Activated CD8-positive, alpha-beta T cell treated with anti-CD3 and anti-CD28 coated beads for 36 hours (primary cell): ENCODE results near the gene RSBN1L. TPM values are rescaled to one million over a fixed set of nuclear protein-coding genes. Genes with fewer than 3 reads are reported as not detected.
A peak's percentile ranks its signal among the peaks of the same experiment; 100 is the strongest.
"Not testable (repeated sequence)": the region's sequence is repeated elsewhere in the genome, so short reads cannot be mapped to it uniquely, and the experiment has no call there.

ENCODE experiments used
- ATAC-seq: fragments of 200-7000 bp; cut with Tn5 transposase; one replicate; pipeline ENCODE4 v1.10.0; 2021; ENCODE audit warnings: mild to moderate bottlenecking, moderate library complexity
- CTCF ChIA-PET: fragments of 350-600 bp; sonication (Branson Sonifier 250); formaldehyde crosslinking; loops from one replicate; lab custom pipeline; 2021; ENCODE audit warnings: antibody characterized with exemption; lab: Charles Lee
- POLR2A ChIA-PET: fragments of 350-600 bp; sonication (Branson Sonifier 250); formaldehyde crosslinking; loops from one replicate; lab custom pipeline; 2021; ENCODE audit warnings: antibody characterized with exemption; lab: Charles Lee
- DNase-seq: peaks from one replicate; pipeline ENCODE4 v3.0.0-alpha.2; 2020
- H3K27ac Mint-ChIP-seq: one replicate; pipeline ENCODE4 v1.8.0; 2021; ENCODE audit warnings: mild to moderate bottlenecking, mixed read lengths
- H3K27me3 Mint-ChIP-seq: one replicate; pipeline ENCODE4 v1.8.0; 2021; ENCODE audit warnings: mixed read lengths
- H3K36me3 Mint-ChIP-seq: one replicate; pipeline ENCODE4 v1.8.0; 2021; ENCODE audit warnings: low read depth, mixed read lengths
- H3K4me1 Mint-ChIP-seq: one replicate; pipeline ENCODE4 v1.8.0; 2021; ENCODE audit warnings: low read depth, mixed read lengths
- H3K4me3 Mint-ChIP-seq: one replicate; pipeline ENCODE4 v1.8.0; 2021; ENCODE audit warnings: mild to moderate bottlenecking, moderate library complexity, mixed read lengths
- H3K9me3 Mint-ChIP-seq: one replicate; pipeline ENCODE4 v1.8.0; 2021; ENCODE audit warnings: mixed read lengths
- intact Hi-C: fragments of 100-400 bp; cut with micrococcal nuclease; formaldehyde crosslinking; loops from one replicate; pipeline ENCODE4 v1.10.0; 2022
- total RNA-seq, 2 experiments: library from RNA; stranded (reverse); gene quantifications; one replicate each; pipeline ENCODE4 v1.2.3, GENCODE V29; 2021
- TF ChIP-seq, protein P1 (sequence below): fragments of 200-600 bp; IDR thresholded peaks from one replicate; pipeline ENCODE4 v1.8.0; 2022; ENCODE audit warnings: antibody characterized with exemption, mild to moderate bottlenecking

The RSBN1L gene
- total RNA-seq, 2 experiments from 2014 or later, result 16.5 to 21.9 TPM

GRCh38 chr7:77710067-77710466 is 13.8 kb downstream of the RSBN1L start:
- Mint-ChIP-seq H3K27me3 (no peaks in the 10 kb centered on the region), H3K4me1 (peaks cover 42% of the 10 kb centered on the region), H3K4me3 (no peak overlapping the region), H3K27ac (peak overlapping the region; percentile 28), H3K36me3 (peaks cover 32% of the 10 kb centered on the region), H3K9me3 (no peaks in the 10 kb centered on the region)
- ATAC-seq (no peak), DNase-seq (no peak)
- TF ChIP-seq, protein P1, sequence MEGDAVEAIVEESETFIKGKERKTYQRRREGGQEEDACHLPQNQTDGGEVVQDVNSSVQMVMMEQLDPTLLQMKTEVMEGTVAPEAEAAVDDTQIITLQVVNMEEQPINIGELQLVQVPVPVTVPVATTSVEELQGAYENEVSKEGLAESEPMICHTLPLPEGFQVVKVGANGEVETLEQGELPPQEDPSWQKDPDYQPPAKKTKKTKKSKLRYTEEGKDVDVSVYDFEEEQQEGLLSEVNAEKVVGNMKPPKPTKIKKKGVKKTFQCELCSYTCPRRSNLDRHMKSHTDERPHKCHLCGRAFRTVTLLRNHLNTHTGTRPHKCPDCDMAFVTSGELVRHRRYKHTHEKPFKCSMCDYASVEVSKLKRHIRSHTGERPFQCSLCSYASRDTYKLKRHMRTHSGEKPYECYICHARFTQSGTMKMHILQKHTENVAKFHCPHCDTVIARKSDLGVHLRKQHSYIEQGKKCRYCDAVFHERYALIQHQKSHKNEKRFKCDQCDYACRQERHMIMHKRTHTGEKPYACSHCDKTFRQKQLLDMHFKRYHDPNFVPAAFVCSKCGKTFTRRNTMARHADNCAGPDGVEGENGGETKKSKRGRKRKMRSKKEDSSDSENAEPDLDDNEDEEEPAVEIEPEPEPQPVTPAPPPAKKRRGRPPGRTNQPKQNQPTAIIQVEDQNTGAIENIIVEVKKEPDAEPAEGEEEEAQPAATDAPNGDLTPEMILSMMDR, result no peak
- intact Hi-C loops, result no loop called here
- ChIA-PET POLR2A (no interaction called here), CTCF (interaction anchor here (0.9 to 1.0 kb wide), 2 partner anchors 50 to 123 kb away, joined by 3 to 4 read pairs; no protein-coding TSS in a partner anchor)

DNA sequence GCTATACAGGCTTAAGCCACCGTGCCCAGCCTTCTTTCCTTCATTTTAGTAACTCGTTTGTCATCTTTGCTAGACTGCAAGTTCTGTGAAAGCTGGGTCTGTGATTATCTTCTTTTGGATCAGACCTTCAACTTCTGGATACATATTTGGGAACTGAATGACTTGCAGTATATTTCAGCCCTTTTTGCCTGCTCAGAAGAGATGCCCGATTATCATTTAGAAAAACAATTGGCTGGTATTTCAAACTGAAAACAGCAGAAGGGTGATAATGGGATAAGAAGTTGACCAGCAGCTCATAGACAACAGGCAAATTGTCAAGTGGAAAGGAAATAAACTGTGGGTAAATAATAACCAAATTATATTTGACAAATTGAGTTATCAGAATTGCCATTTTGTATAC is 14.6 kb downstream of the RSBN1L start:
- TF ChIP-seq, protein P1, result no peak
- no peak overlapping the region for H3K27ac Mint-ChIP-seq
- no peak for DNase-seq
- H3K27me3 Mint-ChIP-seq, result no peaks in the 10 kb centered on the region
- intact Hi-C loops, result no loop called here
- ChIA-PET CTCF (interaction anchor here (0.9 to 1.6 kb wide), 4 partner anchors 13 to 124 kb away, joined by 3 to 4 read pairs (median 3); no protein-coding TSS in a partner anchor), POLR2A (no interaction called here)
- H3K36me3 Mint-ChIP-seq, result peaks cover 38% of the 10 kb centered on the region
- ATAC-seq, result no peak
- no peak overlapping the region for H3K4me3 Mint-ChIP-seq
- H3K9me3 Mint-ChIP-seq, result no peaks in the 10 kb centered on the region
- peaks cover 47% of the 10 kb centered on the region for H3K4me1 Mint-ChIP-seq

GRCh38 chr7:77714195-77714594 is 17.9 kb downstream of the RSBN1L start:
- no peaks in the 10 kb centered on the region for H3K27me3 Mint-ChIP-seq
- H3K9me3 Mint-ChIP-seq, result no peaks in the 10 kb centered on the region
- H3K4me1 Mint-ChIP-seq, result peaks cover 51% of the 10 kb centered on the region
- peak overlapping the region; percentile 45 for H3K27ac Mint-ChIP-seq
- H3K36me3 Mint-ChIP-seq, result peaks cover 39% of the 10 kb centered on the region
- DNase-seq, result no peak
- TF ChIP-seq, protein P1, result no peak
- CTCF ChIA-PET, result no interaction called here
- H3K4me3 Mint-ChIP-seq, result no peak overlapping the region
- POLR2A ChIA-PET, result no interaction called here
- intact Hi-C loops, result no loop called here
- peak; percentile 20 for ATAC-seq

- H3K9me3 Mint-ChIP-seq, H3K27ac Mint-ChIP-seq, DNase-seq, CTCF ChIA-PET, intact Hi-C loops, ATAC-seq, H3K4me3 Mint-ChIP-seq, H3K27me3 Mint-ChIP-seq: not testable (repeated sequence)
- POLR2A ChIA-PET, result interaction anchor here (1.1 to 1.2 kb wide), 2 partner anchors 13 to 17 kb away, joined by 3 to 6 read pairs; no protein-coding TSS in a partner anchor
- Mint-ChIP-seq H3K36me3 (peaks cover 37% of the 10 kb centered on the region), H3K4me1 (peaks cover 47% of the 10 kb centered on the region)
These were observed 18.7 kb downstream of the RSBN1L start for GRCh38 chr7:77714931-77715330.

- DNase-seq, result no peak
- intact Hi-C loops, result no loop called here
- Mint-ChIP-seq H3K9me3 (no peaks in the 10 kb centered on the region), H3K4me3 (no peak overlapping the region), H3K36me3 (peaks cover 25% of the 10 kb centered on the region), H3K27ac (no peak overlapping the region), H3K27me3 (no peaks in the 10 kb centered on the region), H3K4me1 (peaks cover 40% of the 10 kb centered on the region)
- ATAC-seq, result no peak
- ChIA-PET POLR2A (interaction anchor here (1.2 kb wide), 1 partner anchor 17 kb away, joined by 3 read pairs; no protein-coding TSS in a partner anchor), CTCF (interaction anchor here (1.1 to 1.7 kb wide), 3 partner anchors 9 to 238 kb away, joined by 3 to 4 read pairs (median 3); no protein-coding TSS in a partner anchor)
- TF ChIP-seq, protein P1, result no peak
These were observed 20.5 kb downstream of the RSBN1L start for GRCh38 chr7:77716804-77717203.

DNA sequence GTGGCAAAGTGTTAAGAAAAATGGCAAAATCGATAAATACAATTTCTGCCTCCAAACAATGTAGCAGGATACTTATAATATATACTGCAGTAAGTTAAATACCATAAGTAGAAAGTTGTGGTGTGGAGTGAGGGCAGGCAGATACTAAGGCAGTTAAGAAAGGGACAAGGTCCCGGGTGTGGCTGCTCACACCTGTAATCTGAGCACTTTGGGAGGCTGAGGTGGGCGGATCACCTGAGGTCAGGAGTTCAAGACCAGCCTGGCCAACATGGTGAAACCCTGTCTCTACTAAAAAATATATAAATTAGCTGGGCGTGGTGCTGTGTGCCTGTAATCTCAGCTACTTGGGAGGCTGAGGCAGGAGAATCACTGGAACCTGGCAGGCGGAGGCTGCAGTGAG is 21.3 kb downstream of the RSBN1L start:
- H3K27me3 Mint-ChIP-seq, H3K9me3 Mint-ChIP-seq, ATAC-seq, H3K4me3 Mint-ChIP-seq, H3K27ac Mint-ChIP-seq, intact Hi-C loops, DNase-seq: not testable (repeated sequence)
- H3K36me3 Mint-ChIP-seq, result peaks cover 23% of the 10 kb centered on the region
- CTCF ChIA-PET, result interaction anchor here (1.1 to 1.7 kb wide), 2 partner anchors 10 to 238 kb away, joined by 3 to 4 read pairs; no protein-coding TSS in a partner anchor
- POLR2A ChIA-PET, result interaction anchor here (1.2 to 1.3 kb wide), 2 partner anchors 13 to 17 kb away, joined by 3 read pairs; no protein-coding TSS in a partner anchor
- peaks cover 39% of the 10 kb centered on the region for H3K4me1 Mint-ChIP-seq
